ENCODE results near the gene SCAPER. TPM values are rescaled to one million over a fixed set of nuclear protein-coding genes. Genes with fewer than 3 reads are reported as not detected.
A peak's percentile ranks its signal among the peaks of the same experiment; 100 is the strongest.
"Not testable (repeated sequence)": the region's sequence is repeated elsewhere in the genome, so short reads cannot be mapped to it uniquely, and the experiment has no call there.

SCAPER gene
- total RNA-seq, 1 donor from 2014 or later: 20.8 TPM

DNA sequence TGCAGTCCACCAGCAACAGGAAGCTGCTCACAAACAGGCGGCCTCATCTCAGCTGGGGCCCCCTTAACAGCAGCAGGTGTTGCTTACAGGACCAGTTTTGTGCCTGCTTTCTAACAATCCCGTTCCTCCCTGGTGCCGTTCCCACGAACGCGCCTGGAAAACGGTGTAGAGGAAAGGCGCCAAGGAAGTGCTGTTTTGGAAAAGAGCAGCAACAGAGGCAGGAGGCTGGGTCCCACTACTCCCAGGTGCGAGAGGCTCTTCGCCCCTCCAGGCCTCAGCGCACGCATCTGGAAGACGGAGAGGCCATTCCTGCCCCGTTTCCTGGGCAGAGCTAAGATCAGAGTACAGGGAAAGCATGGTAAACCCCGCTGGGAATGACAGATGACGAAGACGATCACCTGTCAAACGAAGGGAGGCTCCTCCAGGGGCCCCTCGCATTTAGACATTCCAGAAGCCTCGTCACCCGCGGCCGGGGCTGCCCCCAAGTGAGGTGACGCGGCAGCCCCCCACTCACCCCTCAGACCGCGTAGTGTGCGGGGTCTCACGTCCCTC, 603 bp downstream of the SCAPER start:
- Histone ChIP-seq H3K36me3 (ENCODE audit: control insufficient read depth, insufficient read depth, low read length) (no peaks in the 10 kb centered on the region), H3K27me3 (ENCODE audit: control insufficient read depth, insufficient read depth, low read length) (no peaks in the 10 kb centered on the region), H3K4me3 (ENCODE audit: low read depth, low read length) (peak overlapping the region; percentile 88)
- no peak for DNase-seq (ENCODE audit: low read depth)
- TF ChIP-seq, protein P1, sequence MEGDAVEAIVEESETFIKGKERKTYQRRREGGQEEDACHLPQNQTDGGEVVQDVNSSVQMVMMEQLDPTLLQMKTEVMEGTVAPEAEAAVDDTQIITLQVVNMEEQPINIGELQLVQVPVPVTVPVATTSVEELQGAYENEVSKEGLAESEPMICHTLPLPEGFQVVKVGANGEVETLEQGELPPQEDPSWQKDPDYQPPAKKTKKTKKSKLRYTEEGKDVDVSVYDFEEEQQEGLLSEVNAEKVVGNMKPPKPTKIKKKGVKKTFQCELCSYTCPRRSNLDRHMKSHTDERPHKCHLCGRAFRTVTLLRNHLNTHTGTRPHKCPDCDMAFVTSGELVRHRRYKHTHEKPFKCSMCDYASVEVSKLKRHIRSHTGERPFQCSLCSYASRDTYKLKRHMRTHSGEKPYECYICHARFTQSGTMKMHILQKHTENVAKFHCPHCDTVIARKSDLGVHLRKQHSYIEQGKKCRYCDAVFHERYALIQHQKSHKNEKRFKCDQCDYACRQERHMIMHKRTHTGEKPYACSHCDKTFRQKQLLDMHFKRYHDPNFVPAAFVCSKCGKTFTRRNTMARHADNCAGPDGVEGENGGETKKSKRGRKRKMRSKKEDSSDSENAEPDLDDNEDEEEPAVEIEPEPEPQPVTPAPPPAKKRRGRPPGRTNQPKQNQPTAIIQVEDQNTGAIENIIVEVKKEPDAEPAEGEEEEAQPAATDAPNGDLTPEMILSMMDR (IDR thresholded peaks at IDR 0.05; ENCODE audit: insufficient read depth, low read length, poor library complexity, severe bottlenecking): no peak

- no peak for DNase-seq (ENCODE audit: low read depth)
- no peaks in the 10 kb centered on the region for H3K27me3 ChIP-seq (ENCODE audit: control insufficient read depth, insufficient read depth, low read length)
- H3K36me3 ChIP-seq (ENCODE audit: control insufficient read depth, insufficient read depth, low read length): no peaks in the 10 kb centered on the region
- no peak overlapping the region for H3K4me3 ChIP-seq (ENCODE audit: low read depth, low read length)
- TF ChIP-seq, protein P1 (IDR thresholded peaks at IDR 0.05; ENCODE audit: insufficient read depth, low read length, poor library complexity, severe bottlenecking): peak; percentile 34
Observed at GRCh38 chr15:76903251-76903681, 1.9 kb downstream of the SCAPER start.

DNA sequence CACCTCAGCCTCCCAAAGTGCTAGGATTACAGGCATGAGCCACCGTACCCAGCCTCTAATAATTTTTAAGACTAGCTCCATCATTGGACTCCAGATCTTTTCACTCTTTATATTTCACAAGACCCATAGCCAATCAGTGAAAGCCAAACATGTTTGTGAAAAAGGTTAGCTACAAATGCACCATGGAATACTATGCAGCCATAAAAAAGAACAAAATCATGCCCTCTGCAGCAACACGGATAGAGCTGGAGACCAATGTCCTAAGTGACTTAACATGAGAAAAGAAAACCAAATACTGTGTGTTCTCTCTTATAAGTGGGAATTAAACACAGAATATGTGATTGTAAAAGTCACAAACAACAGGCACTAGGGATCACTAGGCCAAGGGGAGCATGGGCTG, 3.2 kb downstream of the SCAPER start:
- no peak overlapping the region for H3K4me3 ChIP-seq (ENCODE audit: low read depth, low read length)
- H3K27me3 ChIP-seq (ENCODE audit: control insufficient read depth, insufficient read depth, low read length): no peaks in the 10 kb centered on the region
- TF ChIP-seq, protein P1 (IDR thresholded peaks at IDR 0.05; ENCODE audit: insufficient read depth, low read length, poor library complexity, severe bottlenecking): no peak
- H3K36me3 ChIP-seq (ENCODE audit: control insufficient read depth, insufficient read depth, low read length): no peaks in the 10 kb centered on the region
- no peak for DNase-seq (ENCODE audit: low read depth)

- not testable (repeated sequence) for DNase-seq (ENCODE audit: low read depth); H3K4me3 ChIP-seq (ENCODE audit: low read depth, low read length); H3K36me3 ChIP-seq (ENCODE audit: control insufficient read depth, insufficient read depth, low read length); H3K27me3 ChIP-seq (ENCODE audit: control insufficient read depth, insufficient read depth, low read length)
Observed at GRCh38 chr15:76899931-76900310, 5.2 kb downstream of the SCAPER start.

GRCh38 chr15:76899176-76899930, 5.8 kb downstream of the SCAPER start:
- H3K27me3 ChIP-seq (ENCODE audit: control insufficient read depth, insufficient read depth, low read length); H3K36me3 ChIP-seq (ENCODE audit: control insufficient read depth, insufficient read depth, low read length); DNase-seq (ENCODE audit: low read depth); H3K4me3 ChIP-seq (ENCODE audit: low read depth, low read length): not testable (repeated sequence)

DNA sequence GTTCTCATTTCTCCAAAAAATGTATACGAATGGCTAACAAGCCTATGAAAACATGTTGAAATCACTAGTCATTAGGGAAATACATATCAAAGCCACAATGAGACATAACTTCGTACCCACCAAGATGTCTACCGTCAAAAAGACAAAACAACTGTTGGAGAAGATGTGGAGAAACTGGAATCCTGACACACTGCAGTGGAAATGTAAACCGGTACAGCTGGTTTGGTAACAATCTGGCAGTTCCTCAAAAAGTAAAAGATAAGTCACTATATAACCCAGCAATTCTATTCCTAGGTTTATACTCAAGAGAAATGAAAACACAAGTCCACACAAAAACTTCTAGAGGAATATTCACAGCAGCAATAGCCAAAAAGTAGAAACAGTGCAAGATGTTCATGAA, 7.0 kb downstream of the SCAPER start:
- Histone ChIP-seq H3K4me3 (ENCODE audit: low read depth, low read length) (no peak overlapping the region), H3K36me3 (ENCODE audit: control insufficient read depth, insufficient read depth, low read length) (no peaks in the 10 kb centered on the region), H3K27me3 (ENCODE audit: control insufficient read depth, insufficient read depth, low read length) (no peaks in the 10 kb centered on the region)
- no peak for DNase-seq (ENCODE audit: low read depth)
- TF ChIP-seq, protein P1 (IDR thresholded peaks at IDR 0.05; ENCODE audit: insufficient read depth, low read length, poor library complexity, severe bottlenecking): no peak

GRCh38 chr15:76894174-76894573, 11.0 kb downstream of the SCAPER start:
- no peak overlapping the region for H3K4me3 ChIP-seq (ENCODE audit: low read depth, low read length)
- H3K27me3 ChIP-seq (ENCODE audit: control insufficient read depth, insufficient read depth, low read length): no peaks in the 10 kb centered on the region
- H3K36me3 ChIP-seq (ENCODE audit: control insufficient read depth, insufficient read depth, low read length): no peaks in the 10 kb centered on the region
- no peak for DNase-seq (ENCODE audit: low read depth)
- TF ChIP-seq, protein P1 (IDR thresholded peaks at IDR 0.05; ENCODE audit: insufficient read depth, low read length, poor library complexity, severe bottlenecking): no peak

DNA sequence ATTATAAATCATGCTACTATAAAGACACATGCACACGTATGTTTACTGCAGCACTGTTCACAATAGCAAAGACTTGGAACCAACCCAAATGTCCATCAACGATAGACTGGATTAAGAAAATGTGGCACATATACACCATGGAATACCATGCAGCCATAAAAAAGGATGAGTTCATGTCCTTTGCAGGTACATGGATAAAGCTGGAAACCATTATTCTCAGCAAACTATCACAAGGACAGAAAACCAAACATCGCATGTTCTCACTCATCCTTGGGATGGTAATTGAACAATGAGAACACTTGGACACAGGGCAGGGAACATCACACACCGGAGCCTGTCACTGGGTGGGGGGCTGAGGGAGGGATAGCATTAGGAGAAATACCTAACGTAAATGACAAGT, 12.3 kb downstream of the SCAPER start:
- not testable (repeated sequence) for H3K36me3 ChIP-seq (ENCODE audit: control insufficient read depth, insufficient read depth, low read length); DNase-seq (ENCODE audit: low read depth); H3K4me3 ChIP-seq (ENCODE audit: low read depth, low read length); H3K27me3 ChIP-seq (ENCODE audit: control insufficient read depth, insufficient read depth, low read length)

GRCh38 chr15:76887280-76888141, 17.6 kb downstream of the SCAPER start:
- not testable (repeated sequence) for H3K36me3 ChIP-seq (ENCODE audit: control insufficient read depth, insufficient read depth, low read length); H3K4me3 ChIP-seq (ENCODE audit: low read depth, low read length); H3K27me3 ChIP-seq (ENCODE audit: control insufficient read depth, insufficient read depth, low read length); DNase-seq (ENCODE audit: low read depth)

All from kidney epithelial cell (primary cell).